CD4-positive, alpha-beta T cell (primary cell): ENCODE results near the gene ARHGAP29. TPM values are rescaled to one million over a fixed set of nuclear protein-coding genes. Genes with fewer than 3 reads are reported as not detected.

Experiments
- ATAC-seq: fragments of 200-7000 bp; cut with Tn5 transposase; one replicate; pipeline ENCODE4 v1.10.0; 2022; ENCODE audit warnings: mild to moderate bottlenecking; ENCODE audit not compliant: poor library complexity
- CTCF ChIA-PET: fragments of 350-600 bp; sonication (Branson Sonifier 250); formaldehyde crosslinking; loops from one replicate; lab custom pipeline; 2021; ENCODE audit warnings: antibody characterized with exemption, inconsistent platforms; lab: Charles Lee
- POLR2A ChIA-PET: fragments of 350-600 bp; sonication (Branson Sonifier 250); formaldehyde crosslinking; loops from one replicate; lab custom pipeline; 2021; ENCODE audit warnings: antibody characterized with exemption, inconsistent platforms; lab: Charles Lee
- DNase-seq, 14 experiments: peaks; one replicate each; pipeline ENCODE4 v3.0.0-alpha.2; 2013 to 2020; ENCODE audit warnings: mixed read lengths in 2 of 14
- H3K27ac ChIP-seq, 2 donors: one replicate each; pipeline versions ENCODE4 v1.5.1 to v1.7.0; 2013; ENCODE audit warnings: low read length in 2 of 2, low read depth in 1 of 2, mild to moderate bottlenecking in 1 of 2
- H3K27me3 ChIP-seq, 2 experiments: 1 replicate in 1 of 2; 2 replicates in 1 of 2; pipeline versions ENCODE4 v1.6.1 to v1.7.0; 2013; ENCODE audit warnings: low read length in 2 of 2, control low read depth in 1 of 2, mild to moderate bottlenecking in 1 of 2, moderate library complexity in 1 of 2; ENCODE audit not compliant: insufficient read depth in 2 of 2, control insufficient read depth in 1 of 2
- H3K36me3 ChIP-seq: one replicate; pipeline ENCODE4 v1.6.1; 2013; ENCODE audit warnings: low read length, control low read depth; ENCODE audit not compliant: insufficient read depth
- H3K4me1 ChIP-seq: one replicate; pipeline ENCODE4 v1.6.1; 2013; ENCODE audit warnings: low read length, control low read depth; ENCODE audit not compliant: insufficient read depth
- H3K4me3 ChIP-seq: one replicate; pipeline ENCODE4 v1.5.1; 2013; ENCODE audit warnings: mild to moderate bottlenecking, low read length, moderate library complexity
- H3K9me3 ChIP-seq, 2 experiments: 1 replicate in 1 of 2; 2 replicates in 1 of 2; pipeline versions ENCODE4 v1.6.1 to v1.7.0; 2013; ENCODE audit warnings: low read length in 2 of 2, mild to moderate bottlenecking in 2 of 2, control low read depth in 1 of 2, moderate library complexity in 1 of 2; ENCODE audit not compliant: control insufficient read depth in 1 of 2, insufficient read depth in 1 of 2
- H3K27ac Mint-ChIP-seq: one replicate; pipeline ENCODE4 v1.8.0; 2020; ENCODE audit warnings: mixed read lengths
- H3K27me3 Mint-ChIP-seq: one replicate; pipeline ENCODE4 v1.8.0; 2021; ENCODE audit warnings: mixed read lengths
- H3K36me3 Mint-ChIP-seq: one replicate; pipeline ENCODE4 v1.8.0; 2021; ENCODE audit warnings: low read depth, mixed read lengths
- H3K4me1 Mint-ChIP-seq: one replicate; pipeline ENCODE4 v1.8.0; 2021; ENCODE audit warnings: low read depth, mixed read lengths
- H3K4me3 Mint-ChIP-seq: one replicate; pipeline ENCODE4 v1.8.0; 2020; ENCODE audit warnings: mild to moderate bottlenecking, mixed read lengths
- H3K9me3 Mint-ChIP-seq: one replicate; pipeline ENCODE4 v1.8.0; 2020; ENCODE audit warnings: mixed read lengths
- CTCF ChIP-seq: fragments of 200-600 bp; IDR thresholded peaks from one replicate; pipeline ENCODE4 v1.8.0; 2022; ENCODE audit warnings: antibody characterized with exemption, mild to moderate bottlenecking
- intact Hi-C, 2 experiments: fragments of 100-400 bp; cut with DNase I in 1 of 2; cut with micrococcal nuclease in 1 of 2; formaldehyde crosslinking; loops; one replicate each; pipeline versions ENCODE4 v1.15.1 to v1.9.0; 2023 to 2025; cut with DNase I, micrococcal nuclease
- total RNA-seq, 174 experiments: library from RNA in 2 of 174; stranded (reverse) in 2 of 174; gene quantifications; one replicate each; pipeline ENCODE4 v1.2.3 and lab custom pipeline; 2021 to 2026

Gene ARHGAP29
- total RNA-seq, 2 experiments from 2014 or later = not detected

GRCh38 chr1:94126651-94127050 is 110.7 kb downstream of the ARHGAP29 start:
- Histone ChIP-seq H3K36me3 (no peaks in the 10 kb centered on the region), H3K9me3 (peaks cover 0 to 4% of the 10 kb centered on the region in 2 experiments), H3K27me3 (no peaks in the 10 kb centered on the region), H3K4me3 (no peak overlapping the region), H3K4me1 (no peaks in the 10 kb centered on the region), H3K27ac (no peak overlapping the region)
- intact Hi-C loops = no loop called here
- H3K9me3 Mint-ChIP-seq = no peaks in the 10 kb centered on the region
- no peaks in the 10 kb centered on the region for H3K4me1 Mint-ChIP-seq
- ChIA-PET CTCF (no interaction called here), POLR2A (no interaction called here)
- peaks cover 4% of the 10 kb centered on the region for H3K27me3 Mint-ChIP-seq
- no peak for TF ChIP-seq CTCF
- no peak overlapping the region for H3K4me3 Mint-ChIP-seq
- no peak for ATAC-seq
- H3K27ac Mint-ChIP-seq = no peak overlapping the region
- no peak for DNase-seq
- no peaks in the 10 kb centered on the region for H3K36me3 Mint-ChIP-seq

GRCh38 chr1:94125551-94126514 is 111.6 kb downstream of the ARHGAP29 start:
- H3K4me1 Mint-ChIP-seq = no peaks in the 10 kb centered on the region
- no peaks in the 10 kb centered on the region for H3K9me3 Mint-ChIP-seq
- ATAC-seq (no peak), DNase-seq (no peak)
- H3K27me3 Mint-ChIP-seq = no peaks in the 10 kb centered on the region
- no peak overlapping the region for H3K27ac Mint-ChIP-seq
- no peak overlapping the region for H3K4me3 ChIP-seq
- H3K9me3 ChIP-seq = peaks cover 0 to 4% of the 10 kb centered on the region in 2 experiments
- no peaks in the 10 kb centered on the region for H3K27me3 ChIP-seq
- POLR2A ChIA-PET = no interaction called here
- no peak overlapping the region for H3K27ac ChIP-seq
- no peaks in the 10 kb centered on the region for H3K36me3 ChIP-seq
- CTCF ChIA-PET = no interaction called here
- intact Hi-C loops = no loop called here
- H3K4me3 Mint-ChIP-seq = no peak overlapping the region
- no peaks in the 10 kb centered on the region for H3K36me3 Mint-ChIP-seq
- no peaks in the 10 kb centered on the region for H3K4me1 ChIP-seq
- no peak for TF ChIP-seq CTCF

GRCh38 chr1:94124538-94124937 is 112.8 kb downstream of the ARHGAP29 start:
- no peaks in the 10 kb centered on the region for H3K4me1 Mint-ChIP-seq
- no peaks in the 10 kb centered on the region for H3K9me3 Mint-ChIP-seq
- H3K4me1 ChIP-seq = no peaks in the 10 kb centered on the region
- no peaks in the 10 kb centered on the region for H3K36me3 ChIP-seq
- ATAC-seq (no peak), DNase-seq (no peak)
- no peak overlapping the region for H3K4me3 ChIP-seq
- TF ChIP-seq CTCF = no peak
- ChIA-PET CTCF (no interaction called here), POLR2A (no interaction called here)
- H3K27ac ChIP-seq = no peak overlapping the region
- intact Hi-C loops = no loop called here
- H3K27me3 ChIP-seq = no peaks in the 10 kb centered on the region
- H3K9me3 ChIP-seq = peaks cover 0 to under 1% of the 10 kb centered on the region in 2 experiments
- no peak overlapping the region for H3K27ac Mint-ChIP-seq
- H3K36me3 Mint-ChIP-seq = no peaks in the 10 kb centered on the region
- H3K27me3 Mint-ChIP-seq = no peaks in the 10 kb centered on the region
- H3K4me3 Mint-ChIP-seq = no peak overlapping the region
